ENCODE data around the gene ZNF217.
"Not testable (repeated sequence)": the region's sequence is repeated elsewhere in the genome, so short reads cannot be mapped to it uniquely, and the experiment has no call there.

Gene ZNF217

DNA sequence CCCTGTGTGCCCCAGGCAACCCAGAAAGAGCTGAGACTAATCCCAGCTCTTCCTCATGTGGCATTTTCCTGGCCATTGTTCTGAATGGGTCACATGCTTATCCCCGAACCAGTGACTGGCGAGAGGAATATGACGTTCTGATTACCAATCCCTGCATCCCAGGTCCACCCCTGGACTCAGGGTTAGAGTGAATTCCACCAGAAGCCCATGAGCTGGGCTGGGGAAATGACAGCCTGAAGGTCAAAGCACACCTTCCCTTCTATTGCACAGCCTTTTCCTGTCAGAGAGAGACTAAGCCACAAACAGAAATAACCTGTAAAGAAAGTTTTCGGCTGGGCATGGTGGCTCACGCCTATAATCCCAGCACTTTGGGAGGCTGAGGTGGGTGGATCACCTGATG lies 70.9 kb downstream of the ZNF217 start:
- Histone ChIP-seq H3K4me3 (ENCODE audit: low read depth, low read length) (no peak overlapping the region), H3K36me3 (no peaks in the 10 kb centered on the region), H3K9me3 (no peaks in the 10 kb centered on the region), H3K27me3 (no peaks in the 10 kb centered on the region), H3K4me1 (no peaks in the 10 kb centered on the region)
- TF ChIP-seq, protein P1, sequence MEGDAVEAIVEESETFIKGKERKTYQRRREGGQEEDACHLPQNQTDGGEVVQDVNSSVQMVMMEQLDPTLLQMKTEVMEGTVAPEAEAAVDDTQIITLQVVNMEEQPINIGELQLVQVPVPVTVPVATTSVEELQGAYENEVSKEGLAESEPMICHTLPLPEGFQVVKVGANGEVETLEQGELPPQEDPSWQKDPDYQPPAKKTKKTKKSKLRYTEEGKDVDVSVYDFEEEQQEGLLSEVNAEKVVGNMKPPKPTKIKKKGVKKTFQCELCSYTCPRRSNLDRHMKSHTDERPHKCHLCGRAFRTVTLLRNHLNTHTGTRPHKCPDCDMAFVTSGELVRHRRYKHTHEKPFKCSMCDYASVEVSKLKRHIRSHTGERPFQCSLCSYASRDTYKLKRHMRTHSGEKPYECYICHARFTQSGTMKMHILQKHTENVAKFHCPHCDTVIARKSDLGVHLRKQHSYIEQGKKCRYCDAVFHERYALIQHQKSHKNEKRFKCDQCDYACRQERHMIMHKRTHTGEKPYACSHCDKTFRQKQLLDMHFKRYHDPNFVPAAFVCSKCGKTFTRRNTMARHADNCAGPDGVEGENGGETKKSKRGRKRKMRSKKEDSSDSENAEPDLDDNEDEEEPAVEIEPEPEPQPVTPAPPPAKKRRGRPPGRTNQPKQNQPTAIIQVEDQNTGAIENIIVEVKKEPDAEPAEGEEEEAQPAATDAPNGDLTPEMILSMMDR (IDR thresholded peaks at IDR 0.05; ENCODE audit: low read depth, low read length): no peak
- DNase-seq: no peak

DNA sequence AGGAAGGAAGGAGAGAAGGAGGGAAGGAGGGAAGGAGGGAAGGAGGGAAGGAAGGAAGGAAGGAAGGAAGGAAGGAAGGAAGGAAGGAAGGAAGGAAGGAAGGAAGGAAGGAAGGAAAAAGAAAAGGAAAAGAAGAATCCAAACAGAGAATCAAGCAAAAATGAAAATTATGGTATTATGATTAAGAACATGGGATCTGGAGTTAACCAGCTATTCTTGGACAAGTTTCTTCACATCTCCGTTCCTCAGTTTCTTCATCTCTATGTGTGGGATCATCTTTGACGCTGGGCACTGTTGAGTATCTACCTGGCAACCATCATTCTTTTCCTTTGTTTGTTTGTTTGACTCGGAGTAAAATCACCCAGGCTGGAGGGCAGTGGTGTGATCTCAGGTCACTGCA lies 71.6 kb downstream of the ZNF217 start:
- Histone ChIP-seq H3K27me3 (no peaks in the 10 kb centered on the region), H3K36me3 (no peaks in the 10 kb centered on the region), H3K4me1 (no peaks in the 10 kb centered on the region), H3K9me3 (no peaks in the 10 kb centered on the region), H3K4me3 (ENCODE audit: low read depth, low read length) (no peak overlapping the region)
- TF ChIP-seq, protein P1 (IDR thresholded peaks at IDR 0.05; ENCODE audit: low read depth, low read length): no peak
- no peak for DNase-seq

DNA sequence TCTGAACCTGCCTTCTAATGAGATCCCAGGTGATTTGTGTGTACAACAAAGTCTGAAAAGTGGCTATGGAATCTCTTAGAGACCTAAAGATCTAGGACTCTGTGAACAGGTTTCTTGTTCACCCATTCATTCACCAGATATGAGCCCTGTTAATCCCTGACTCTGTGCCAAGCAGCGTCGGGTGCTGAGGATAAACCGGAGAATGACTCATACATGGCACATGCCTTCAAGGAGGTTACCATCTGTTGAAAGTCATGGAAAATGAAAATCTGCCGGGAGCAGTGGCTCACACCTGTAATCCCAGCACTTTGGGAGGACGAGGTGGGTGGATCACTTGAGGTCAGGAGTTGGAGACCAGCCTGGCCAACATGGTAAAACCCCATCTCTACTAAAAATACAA lies 72.2 kb downstream of the ZNF217 start:
- not testable (repeated sequence) for DNase-seq

DNA sequence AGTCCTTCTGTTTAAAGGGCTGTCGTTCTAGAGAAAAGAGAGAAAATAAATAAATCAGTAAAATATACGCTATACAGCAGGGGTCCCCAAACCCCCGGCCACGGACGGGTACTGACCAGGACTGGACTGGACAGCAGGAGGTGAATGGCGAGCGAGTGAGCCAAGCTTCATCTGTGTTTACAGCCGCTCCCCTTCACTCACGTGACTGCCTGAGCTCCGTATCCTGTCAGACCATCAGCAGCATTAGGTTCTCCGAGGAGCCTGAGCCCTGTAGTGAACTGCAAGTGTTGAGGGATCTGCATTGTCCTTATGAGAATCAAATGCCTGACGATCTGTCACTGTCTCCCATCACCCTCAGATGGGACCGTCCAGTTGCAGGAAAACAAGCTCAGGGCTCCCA lies 76.5 kb downstream of the ZNF217 start:
- H3K4me3 ChIP-seq (ENCODE audit: low read depth, low read length): no peak overlapping the region
- no peaks in the 10 kb centered on the region for H3K4me1 ChIP-seq
- no peaks in the 10 kb centered on the region for H3K9me3 ChIP-seq
- no peaks in the 10 kb centered on the region for H3K36me3 ChIP-seq
- TF ChIP-seq, protein P1 (IDR thresholded peaks at IDR 0.05; ENCODE audit: low read depth, low read length): no peak
- no peak for DNase-seq
- H3K27me3 ChIP-seq: no peaks in the 10 kb centered on the region

More for the DNA sequence above, 72.2 kb downstream of the ZNF217 start:
- H3K36me3 ChIP-seq; H3K4me1 ChIP-seq; H3K27me3 ChIP-seq; H3K4me3 ChIP-seq (ENCODE audit: low read depth, low read length); H3K9me3 ChIP-seq: not testable (repeated sequence)

Data from BE2C (cell line).